GM18951 (cell line): ENCODE results near the gene ARFGAP2.
"Not testable (repeated sequence)": the region's sequence is repeated elsewhere in the genome, so short reads cannot be mapped to it uniquely, and the experiment has no call there.

Experiments used
- POLR2A ChIP-seq: IDR thresholded peaks from 4 replicates; pipeline ENCODE4 v1.6.1; 2011; ENCODE audit warnings: mild to moderate bottlenecking; ENCODE audit not compliant: insufficient read length, insufficient read depth; ENCODE audit errors: extremely low read depth
- in situ Hi-C: fragments of 300-500 bp; cut with MboI; formaldehyde crosslinking; loops from one replicate; pipeline ENCODE4 v1.12.0; 2022; ENCODE audit warnings: low sequenced_read_pairs, mixed read lengths, inconsistent platforms; ENCODE audit not compliant: unreplicated experiment

Gene ARFGAP2

GRCh38 chr11:47121731-47122130 is 54.9 kb downstream of the ARFGAP2 start:
- in situ Hi-C loops = no loop called here

GRCh38 chr11:47121056-47121455 is 55.6 kb downstream of the ARFGAP2 start:
- no peak for TF ChIP-seq POLR2A
- in situ Hi-C loops = no loop called here

More at GRCh38 chr11:47121731-47122130, 54.9 kb downstream of the ARFGAP2 start:
- no peak for TF ChIP-seq POLR2A

GRCh38 chr11:47118958-47119688 is 57.6 kb downstream of the ARFGAP2 start:
- in situ Hi-C loops = not testable (repeated sequence)
